Stimulated activated CD8-positive, alpha-beta memory T cell treated with anti-CD3 and anti-CD28 coated beads, Interleukin-15, amount 100 ng/mL, for 1 hour (primary cell): ENCODE results near the gene PSTPIP2.
A peak's percentile ranks its signal among the peaks of the same experiment; 100 is the strongest.
"Not testable (repeated sequence)": the region's sequence is repeated elsewhere in the genome, so short reads cannot be mapped to it uniquely, and the experiment has no call there.

ENCODE experiments used
- DNase-seq: peaks from one replicate; pipeline ENCODE4 v3.0.0-alpha.2; 2020; ENCODE audit warnings: low read depth

PSTPIP2 gene

DNA sequence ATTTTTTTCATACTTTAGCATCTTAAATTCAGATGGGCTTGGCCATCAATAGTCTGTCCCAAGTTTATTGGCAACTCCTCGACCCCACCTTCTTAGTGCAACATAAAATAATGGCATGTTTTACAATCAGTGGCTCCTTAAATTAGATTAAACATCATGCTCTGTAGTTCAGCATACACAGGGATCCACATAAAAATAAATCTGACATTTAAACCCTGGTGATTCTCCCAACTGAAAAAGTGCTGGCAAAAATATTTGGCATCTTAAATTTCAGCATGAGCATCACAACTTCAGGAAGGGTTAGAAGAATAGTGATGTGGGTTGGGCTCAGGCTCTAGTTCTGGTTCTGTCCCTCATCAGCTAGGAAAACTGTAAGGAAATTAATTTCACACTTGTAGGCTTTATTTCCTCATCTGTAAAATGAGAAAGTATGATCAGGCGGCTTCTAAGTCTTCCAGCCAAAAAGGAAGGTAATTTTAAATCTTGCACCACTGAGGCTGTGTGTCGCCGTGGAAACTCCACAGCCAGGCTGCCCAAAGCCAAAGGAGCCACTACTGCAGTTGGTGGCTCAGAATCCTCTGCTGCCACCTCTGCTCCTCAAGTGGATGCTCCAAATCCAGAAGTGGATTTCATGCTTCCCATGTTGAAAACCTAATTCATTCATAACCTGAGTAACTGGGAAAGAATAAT is 87.4 kb downstream of the PSTPIP2 start:
- no peak for DNase-seq

DNA sequence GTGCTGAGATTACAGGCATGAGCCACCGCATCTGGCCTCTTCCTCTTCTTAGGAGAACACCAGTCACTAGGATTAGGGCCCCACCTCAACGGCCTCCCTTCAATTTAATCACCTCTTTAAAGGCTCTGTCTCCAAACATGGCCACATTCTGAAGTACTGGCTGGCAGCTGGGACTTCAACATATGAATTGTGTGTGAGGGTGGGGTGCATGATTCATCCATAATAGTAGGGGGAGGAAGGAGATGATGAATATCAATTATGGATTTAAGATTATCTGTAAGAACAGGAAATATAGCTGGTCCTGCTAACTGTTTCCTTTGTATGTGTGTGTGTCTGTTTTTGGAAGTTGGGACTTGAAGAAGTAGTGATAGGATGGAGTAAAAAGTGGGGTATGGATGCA is 90.2 kb downstream of the PSTPIP2 start:
- DNase-seq = no peak

DNA sequence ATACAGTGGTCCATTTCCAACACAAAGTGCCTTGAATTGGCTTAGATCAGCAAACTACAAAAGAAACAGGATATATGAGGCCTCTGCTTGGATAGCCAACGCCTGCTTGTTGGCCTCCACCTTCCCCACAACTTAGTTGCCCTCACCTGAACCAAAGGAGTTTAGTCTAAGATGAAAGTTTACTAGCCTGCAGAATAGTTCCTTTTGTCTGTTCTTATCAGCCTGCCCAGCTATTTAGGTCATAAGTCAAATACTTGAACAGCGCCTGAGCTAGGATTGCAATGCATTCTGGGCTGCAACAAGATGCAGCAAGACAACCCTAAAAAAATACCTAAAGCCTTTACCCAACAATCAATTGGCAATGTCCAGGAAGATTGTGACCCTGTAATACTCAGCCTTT is 91.8 kb downstream of the PSTPIP2 start:
- DNase-seq = no peak

DNA sequence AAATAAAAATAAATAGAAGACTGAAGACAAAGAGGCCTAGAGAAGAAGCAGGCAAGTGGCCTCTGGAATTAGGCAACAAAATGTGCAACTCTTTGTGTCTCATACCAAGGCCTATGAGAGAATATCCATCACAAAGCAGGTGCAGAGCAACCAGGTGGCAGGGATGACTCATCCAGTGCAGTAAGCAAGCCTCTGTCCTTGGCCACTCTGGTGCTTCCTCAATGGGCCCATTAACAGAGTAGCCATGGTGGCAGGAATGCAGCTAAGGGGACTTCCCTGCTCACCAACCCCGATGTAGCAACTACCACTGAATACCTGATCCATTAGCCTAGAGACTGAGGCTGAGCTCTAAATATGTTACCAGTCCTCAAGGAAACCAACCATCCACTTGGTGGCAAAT is 94.0 kb downstream of the PSTPIP2 start:
- DNase-seq = no peak

DNA sequence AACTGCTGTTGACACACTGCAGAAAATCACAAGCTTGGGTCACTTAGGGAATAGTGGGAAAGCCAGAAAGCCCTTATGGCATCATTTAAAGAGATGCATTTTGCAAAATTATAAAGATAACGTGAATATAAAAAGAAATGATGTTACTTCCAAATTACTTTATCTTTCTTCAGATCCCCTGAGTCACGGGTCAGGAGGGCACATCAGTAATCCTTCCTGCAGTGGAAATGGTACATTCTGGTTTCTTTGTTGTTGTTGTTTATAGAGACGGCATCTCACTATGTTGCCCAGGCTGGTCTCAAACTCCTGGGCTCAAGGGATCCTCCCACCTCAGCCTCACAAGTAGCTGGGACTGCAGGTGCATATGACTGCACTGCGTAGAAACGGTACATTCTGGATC is 95.1 kb downstream of the PSTPIP2 start:
- DNase-seq = no peak

DNA sequence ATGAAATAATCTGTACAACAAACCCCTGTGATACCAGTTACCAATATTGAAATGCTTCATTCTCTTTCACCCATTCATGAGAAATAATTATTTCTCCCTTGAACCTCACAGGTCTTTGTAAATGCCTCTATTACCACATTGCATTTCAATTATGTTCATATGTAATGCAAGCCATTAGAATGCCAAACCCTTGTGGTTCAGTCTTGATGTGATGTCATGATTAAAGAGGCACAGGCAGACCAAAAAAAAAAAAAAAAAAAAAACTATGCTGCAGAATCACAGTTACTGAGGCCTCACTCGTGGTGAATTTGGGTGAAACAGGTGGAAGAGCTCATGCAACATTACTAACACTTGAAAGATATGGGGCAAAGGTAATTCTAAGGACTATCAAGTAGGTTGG is 95.5 kb downstream of the PSTPIP2 start:
- DNase-seq = no peak

DNA sequence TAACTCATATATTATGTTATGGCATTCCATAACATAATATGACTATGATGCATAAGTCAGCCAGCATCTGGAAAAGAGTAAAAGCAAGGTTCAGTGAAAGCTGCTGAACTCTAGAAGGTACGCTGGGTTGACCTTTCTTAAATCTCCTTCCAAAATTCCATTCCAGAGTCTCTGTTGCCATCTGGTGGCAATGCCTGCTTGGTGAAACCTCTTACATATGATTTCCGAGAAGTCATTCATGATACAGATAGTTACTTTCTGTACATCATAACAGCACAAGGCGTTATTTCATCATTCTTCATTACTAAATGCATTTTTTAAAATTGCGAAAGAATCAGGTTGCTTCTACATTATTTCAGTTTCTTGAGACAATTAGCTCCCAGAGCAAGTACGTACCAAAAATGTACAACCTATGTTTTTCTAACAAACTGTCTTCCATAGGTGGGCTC is 97.9 kb downstream of the PSTPIP2 start:
- peak; percentile 57 for DNase-seq

DNA sequence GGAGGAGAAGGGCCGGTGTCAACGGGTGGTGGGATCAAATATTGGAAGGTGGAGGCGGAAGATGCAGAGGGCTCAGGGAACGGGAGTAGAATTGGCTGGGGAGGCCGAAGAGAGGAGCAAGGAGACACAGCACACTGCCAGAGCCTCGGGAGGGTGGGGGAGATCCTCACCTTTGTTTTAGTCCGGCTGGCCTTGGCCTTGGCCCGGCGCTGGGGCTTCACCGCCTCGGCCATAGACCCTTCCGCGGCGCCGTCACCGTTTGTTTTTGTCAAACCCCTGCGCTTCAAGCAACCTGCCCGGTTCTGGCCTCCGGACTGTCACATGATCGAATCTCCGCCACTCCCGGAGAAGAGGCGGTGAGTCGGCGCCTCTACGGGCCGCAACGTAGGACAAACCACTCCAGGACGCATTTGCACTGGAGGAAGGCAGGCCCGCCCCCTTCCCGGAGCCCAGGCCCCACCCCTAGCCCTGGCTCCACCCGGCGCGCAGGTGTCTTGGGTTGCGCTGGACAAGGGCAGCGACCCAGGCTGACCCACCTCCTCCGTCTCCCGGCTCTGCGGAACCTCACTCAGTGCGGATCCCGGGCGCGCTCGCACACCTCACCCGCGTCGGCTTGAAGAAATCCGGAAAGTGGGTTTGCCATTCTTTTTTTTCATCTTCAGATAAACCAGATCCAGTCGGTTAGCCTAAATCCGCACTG is 104.9 kb downstream of the PSTPIP2 start, which contains the start of gene EPG5:
Gene EPG5 (minus strand): TSS at position 323 of the 700 bp plus-strand sequence. CDS start 90 bp downstream, at position 233.
- DNase-seq = peak; percentile 84

DNA sequence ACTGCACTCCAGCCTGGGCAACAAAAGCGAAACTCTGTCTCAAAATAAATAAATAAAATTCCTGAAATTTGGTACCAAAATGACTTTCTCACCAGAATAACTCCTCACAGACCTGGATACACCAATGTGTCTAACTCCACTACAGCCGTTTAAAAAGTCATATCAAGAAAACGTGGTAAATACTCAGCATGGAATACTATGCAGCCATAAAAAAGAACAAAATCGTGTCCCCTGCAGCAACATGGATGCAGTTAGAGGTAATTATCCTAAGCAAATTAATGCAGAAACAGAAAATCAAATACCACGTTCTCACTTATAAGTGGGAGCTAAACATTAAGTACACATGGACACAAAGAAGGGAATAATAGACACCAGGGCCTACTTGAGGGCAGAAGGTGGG is 107.1 kb downstream of the PSTPIP2 start:
- DNase-seq = not testable (repeated sequence)

DNA sequence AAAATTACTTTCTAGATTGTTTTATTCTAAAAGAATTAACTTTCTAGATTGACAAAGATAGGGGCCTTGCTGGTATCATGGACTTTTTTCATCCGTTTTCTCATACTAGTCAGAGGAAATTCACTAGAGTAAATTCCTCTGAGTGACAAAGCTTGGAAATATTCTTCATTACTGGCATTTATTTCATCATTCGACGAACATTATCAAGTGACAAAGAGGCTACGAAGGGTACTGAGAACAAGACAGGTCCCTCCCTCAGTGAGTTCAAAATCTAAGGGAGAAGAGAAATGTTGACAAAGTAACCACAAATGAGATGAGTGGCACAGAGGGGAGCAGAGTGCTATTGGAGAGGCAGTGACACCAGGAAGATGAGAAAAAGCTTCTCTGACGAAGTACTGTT is 109.2 kb downstream of the PSTPIP2 start:
- no peak for DNase-seq

DNA sequence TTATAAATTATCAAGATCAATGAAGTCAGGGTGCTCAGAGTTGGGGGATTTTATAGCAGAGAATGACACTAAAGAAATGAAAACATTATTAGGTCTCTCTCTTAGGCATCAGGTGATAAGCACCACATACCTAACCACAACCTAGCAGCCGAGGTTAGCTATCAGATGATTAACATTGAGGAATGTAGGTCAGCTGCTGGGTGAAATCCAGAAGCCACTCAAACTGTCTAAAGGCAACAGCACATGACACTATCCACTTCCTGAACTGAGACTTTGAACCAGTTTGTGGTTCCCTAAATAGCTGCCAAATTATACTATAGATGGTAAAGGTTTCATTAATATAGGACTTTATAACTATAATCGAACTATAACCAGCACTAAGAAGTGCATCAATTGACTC is 109.6 kb downstream of the PSTPIP2 start:
- peak; percentile 19 for DNase-seq

DNA sequence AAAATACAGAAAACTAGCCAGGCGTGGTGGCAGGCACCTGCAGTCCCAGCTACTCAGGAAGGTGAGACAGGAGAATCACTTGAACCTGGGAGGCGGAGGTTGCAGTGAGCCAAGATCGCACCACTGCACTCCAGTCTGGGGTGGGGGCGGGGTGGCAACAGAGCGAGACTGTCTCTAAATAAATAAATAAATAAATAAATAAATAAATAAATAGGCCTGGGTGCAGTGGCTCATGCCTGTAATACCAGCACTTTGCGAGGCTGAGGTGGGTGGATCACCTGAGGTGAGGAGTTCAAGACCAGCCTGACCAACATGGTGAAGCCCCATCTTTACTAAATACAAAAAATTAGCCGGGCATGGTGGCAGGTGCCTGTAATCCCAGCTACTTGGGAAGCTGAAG is 112.6 kb downstream of the PSTPIP2 start:
- not testable (repeated sequence) for DNase-seq

DNA sequence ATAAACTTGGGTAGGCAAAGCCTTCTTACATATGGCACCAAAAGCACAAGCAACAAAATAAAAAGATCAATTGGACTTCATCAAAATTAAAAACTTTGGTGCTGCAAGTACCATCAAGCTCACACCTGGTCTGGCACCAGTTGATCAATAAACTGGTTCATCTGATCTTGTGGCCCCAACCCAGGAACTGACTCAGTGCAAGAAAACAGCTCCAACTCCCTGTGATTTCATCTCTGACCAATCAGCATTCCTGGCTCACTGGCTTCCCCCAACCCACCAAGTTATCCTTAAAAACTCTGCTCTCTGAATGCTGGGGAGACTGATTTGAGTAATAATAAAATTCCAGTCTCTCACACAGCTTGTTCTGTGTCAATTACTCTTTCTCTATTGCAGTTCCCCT is 113.3 kb downstream of the PSTPIP2 start:
- DNase-seq = no peak

DNA sequence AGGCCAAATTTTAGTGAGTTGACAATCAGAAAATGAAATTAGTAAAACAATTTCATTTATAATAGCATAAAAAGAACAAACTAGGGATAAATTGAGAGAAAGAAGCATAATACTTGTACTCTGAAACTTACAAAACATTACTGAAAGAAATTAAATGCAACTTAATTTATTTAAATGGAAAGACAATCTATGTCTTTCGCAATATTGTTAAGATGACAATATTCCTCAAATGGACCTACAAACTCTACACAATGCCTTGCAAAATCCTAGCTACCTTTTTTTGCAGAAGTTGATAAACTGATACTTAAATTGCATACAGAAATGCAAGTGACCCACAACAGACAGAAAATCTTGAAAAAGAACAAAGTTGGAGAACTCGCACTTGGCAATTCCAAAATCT is 114.0 kb downstream of the PSTPIP2 start:
- DNase-seq = no peak

DNA sequence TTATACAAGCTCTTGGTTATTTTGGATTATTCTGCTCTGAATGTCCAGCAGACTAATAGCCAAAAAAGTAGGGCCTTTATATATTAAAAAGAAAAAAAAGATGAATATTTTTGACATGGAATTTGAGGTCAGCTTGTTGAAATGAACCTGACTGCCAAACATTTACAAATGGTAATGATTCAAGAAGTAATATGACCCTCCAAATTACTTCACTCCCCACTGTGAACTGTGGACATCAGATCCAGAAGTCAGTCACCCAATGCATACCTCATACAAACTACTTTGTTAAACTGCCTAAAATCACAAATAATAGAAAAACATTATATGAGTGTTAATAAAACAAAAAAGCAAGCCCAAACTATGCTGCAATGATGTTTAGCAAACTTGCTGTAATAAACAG is 115.0 kb downstream of the PSTPIP2 start:
- DNase-seq = no peak

DNA sequence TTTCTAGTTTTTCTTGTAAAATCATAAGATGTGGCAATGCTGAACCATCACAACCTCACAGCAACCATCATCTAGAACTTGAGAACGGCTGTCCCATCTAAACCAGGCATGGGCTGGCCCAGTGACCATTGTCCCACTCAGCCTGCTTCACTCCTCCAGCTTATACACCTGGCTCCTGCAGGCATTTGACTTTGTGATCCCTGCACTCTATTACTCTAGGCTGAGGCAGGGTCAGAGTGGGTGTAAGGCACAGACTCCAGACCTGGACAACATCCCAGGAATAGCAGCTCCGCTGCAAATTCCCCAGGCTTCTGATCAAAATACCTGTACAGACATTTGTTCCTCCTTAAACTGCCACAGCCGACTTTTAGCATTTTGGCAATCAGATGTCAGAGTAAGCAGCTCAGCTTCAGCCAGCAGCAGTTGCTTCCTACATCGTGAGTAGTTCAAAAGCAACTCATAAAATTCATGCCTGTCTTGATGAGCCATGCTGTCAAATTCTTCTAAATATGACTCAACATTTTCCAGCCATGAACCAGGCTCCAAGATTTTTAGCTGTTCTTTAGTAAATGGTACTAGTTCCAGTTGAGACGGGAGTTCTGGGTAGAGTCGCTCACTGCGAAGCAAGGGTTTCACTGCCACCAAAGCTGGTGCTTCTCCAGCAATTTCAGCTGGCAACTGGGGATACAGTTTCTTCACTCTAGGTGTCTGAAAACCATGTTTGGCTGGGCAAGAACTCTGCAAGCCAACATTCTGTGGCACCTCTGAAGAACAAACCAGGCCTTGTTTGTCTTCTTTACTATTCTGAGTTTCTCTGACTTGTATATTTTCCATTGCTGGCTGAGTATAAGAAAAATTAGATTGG is 117.8 kb downstream of the PSTPIP2 start:
- DNase-seq = no peak

DNA sequence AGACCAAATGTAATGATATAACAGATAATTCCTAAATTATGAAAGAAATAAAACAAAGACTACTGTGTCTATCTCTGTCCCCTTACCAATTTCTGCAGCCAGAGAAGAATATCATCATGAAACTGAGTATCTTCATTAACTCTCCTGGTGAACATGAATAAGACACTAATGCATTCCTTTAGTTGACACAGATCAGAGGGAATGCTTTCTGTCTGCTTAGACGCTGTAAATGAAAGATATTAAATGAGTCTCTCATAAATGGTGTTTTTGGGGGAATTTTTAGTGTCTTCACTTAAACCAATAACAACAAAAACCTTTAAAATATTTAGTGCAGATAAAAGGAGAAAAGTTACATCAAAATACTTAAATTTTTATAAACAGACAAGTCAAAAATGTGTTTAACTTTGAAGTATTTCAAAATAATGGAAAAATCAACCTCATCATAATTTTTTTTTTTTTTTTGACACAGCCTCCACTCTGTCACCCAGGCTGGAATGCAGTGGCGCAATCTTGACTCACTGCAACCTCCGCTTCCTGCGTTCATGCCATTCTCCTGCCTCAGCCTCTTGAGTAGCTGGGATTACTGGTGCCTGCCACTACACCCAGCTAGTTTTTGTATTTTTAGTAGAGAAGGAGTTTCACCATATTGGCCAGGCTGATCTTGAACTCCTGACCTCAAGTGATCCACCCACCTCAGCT is 120.9 kb downstream of the PSTPIP2 start:
- DNase-seq = no peak

DNA sequence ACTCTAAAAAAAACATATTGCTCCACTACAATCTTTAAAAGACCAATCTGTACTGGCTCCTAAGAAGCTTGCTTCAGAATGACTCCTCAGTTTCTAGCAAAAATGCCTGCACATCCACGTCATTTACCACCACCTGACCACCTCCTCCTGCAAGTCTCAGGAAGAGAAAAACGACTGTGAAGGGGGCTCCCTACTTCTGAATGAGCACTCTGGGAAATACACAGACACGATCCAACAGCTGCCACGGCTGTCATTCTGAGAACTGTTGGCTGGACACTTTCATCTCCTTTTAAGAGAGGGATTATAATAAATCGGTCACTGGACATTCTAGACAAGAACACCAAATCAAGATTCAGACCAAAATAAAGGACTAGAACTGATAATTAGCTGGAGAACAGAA is 126.4 kb downstream of the PSTPIP2 start:
- no peak for DNase-seq

DNA sequence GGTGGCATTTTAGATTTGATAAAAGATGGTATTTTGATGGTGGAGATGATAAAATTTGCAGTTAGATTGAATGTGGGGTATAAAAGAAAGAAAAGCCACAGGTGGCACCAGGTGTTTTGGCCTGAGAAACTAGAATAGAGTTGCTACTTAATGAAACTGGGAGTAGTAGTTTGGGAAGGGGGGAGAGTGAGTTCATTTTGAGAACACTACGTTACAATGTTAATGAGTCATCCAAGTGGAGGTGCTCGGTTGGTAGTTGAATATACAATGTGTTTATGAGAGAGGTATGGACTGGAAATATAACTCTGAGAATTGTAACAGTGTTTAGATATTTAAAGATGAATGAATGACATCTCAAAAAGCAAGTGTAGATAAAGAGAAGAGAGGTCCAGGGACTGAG is 131.3 kb downstream of the PSTPIP2 start:
- DNase-seq = no peak

DNA sequence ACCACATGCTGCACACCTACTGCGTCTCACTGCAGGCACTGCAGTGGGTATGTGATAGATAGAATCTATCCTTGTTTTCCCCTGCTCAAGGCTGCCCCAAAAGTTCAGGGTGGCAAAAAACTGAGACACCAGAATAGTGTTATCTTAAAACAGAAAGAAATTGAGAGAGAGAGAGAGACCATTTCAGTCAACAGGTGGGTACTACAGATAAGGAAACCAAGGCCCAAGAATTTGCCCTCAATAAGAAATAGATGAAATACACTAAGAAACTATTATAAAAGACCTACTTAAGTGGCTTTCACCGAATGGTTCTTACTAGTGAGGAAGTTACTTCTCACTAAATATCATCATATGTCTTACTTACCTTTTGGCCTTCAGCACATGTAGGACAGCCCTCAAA is 132.8 kb downstream of the PSTPIP2 start:
- DNase-seq = no peak

DNA sequence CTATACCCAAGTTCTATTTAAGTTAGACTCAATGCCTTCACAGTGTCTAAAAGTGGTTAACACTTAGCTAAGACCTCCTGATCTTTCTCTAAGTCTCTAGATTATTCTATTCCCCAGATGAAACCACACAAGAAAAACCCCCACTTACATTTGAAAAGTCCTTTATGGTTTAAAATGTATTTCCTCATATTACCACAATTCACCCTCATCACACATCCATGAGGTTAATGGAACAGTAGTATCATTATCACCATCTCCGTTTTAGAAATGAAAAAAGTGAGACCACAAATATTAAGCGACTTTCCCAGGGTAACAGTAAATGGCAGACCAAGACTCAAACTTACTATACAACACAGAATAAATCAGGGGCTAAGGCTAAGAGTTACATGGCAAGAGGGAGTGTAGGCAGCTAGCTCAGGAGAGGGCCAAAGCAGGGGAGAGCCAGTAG is 133.5 kb downstream of the PSTPIP2 start:
- DNase-seq = no peak
